ELR (cell line): ENCODE data around the gene MORF4L2.
A peak's percentile ranks its signal among the peaks of the same experiment; 100 is the strongest.

Experiments
- DNase-seq: peaks from one replicate; pipeline ENCODE4 v3.0.0-alpha.2; 2015; ENCODE audit warnings: low read depth

The MORF4L2 gene

GRCh38 chrX:103631145-103631544 lies 55.4 kb downstream of the MORF4L2 start:
- DNase-seq = no peak

GRCh38 chrX:103630171-103630511 lies 56.4 kb downstream of the MORF4L2 start:
- no peak for DNase-seq

DNA sequence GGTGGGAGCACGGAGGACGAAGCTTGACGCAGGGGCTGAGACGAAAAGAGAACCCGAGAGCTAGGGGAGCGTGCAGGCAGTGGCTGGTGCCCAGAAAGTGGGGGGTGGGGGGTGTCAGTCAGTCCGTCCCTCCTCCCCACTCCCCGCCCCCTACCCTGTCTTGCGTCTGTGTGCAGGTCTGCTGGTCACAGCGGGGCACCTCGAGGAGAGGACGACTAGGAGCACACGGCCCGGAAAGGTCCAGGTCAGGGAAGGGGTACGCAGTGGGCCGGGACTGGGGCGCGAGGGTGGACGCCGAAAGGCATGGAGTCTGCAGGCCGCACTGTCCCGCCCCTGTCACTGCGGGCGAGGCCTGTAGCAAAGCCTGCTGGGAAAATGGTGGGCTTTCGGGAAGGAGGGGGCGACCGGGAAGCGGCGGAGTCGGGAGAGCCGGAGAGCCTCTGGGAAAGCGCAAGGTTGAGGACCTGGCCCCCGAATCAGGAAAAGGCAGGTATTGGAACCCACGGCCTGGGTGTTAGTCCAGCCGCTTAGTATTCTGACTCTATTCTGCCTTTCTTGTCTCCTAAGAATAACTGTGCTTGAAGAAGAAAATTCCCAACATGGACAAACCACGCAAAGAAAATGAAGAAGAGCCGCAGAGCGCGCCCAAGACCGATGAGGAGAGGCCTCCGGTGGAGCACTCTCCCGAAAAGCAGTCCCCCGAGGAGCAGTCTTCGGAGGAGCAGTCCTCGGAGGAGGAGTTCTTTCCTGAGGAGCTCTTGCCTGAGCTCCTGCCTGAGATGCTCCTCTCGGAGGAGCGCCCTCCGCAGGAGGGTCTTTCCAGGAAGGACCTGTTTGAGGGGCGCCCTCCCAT lies 57.0 kb downstream of the MORF4L2 start:
- peak; percentile 75 for DNase-seq

- peak; percentile 54 for DNase-seq
Observed at GRCh38 chrX:103628386-103629317, 57.8 kb downstream of the MORF4L2 start, which contains the start of gene TCEAL1. TSS of gene TCEAL1 (plus strand) at chrX:103628975. CDS start at chrX:103629917, 942 bp downstream.

- peak; percentile 79 for DNase-seq
Observed at GRCh38 chrX:103626855-103627254, 59.6 kb downstream of the MORF4L2 start.
